ENCODE results near the gene MROH2A. TPM values are rescaled to one million over a fixed set of nuclear protein-coding genes. Genes with fewer than 3 reads are reported as not detected.

The MROH2A gene
- total RNA-seq, 1 donor from 2014 or later = not detected

GRCh38 chr2:233807215-233807865 is 29.2 kb downstream of the MROH2A start:
- TF ChIP-seq CTCF (IDR thresholded peaks at IDR 0.05) (no peak), POLR2A (IDR thresholded peaks at IDR 0.05) (no peak), POLR2AphosphoS5 (IDR thresholded peaks at IDR 0.05; ENCODE audit: insufficient read depth in 1 of 2, low read depth in 1 of 2) (no peak)
- H3K36me3 ChIP-seq = no peaks in the 10 kb centered on the region
- H3K4me1 ChIP-seq = no peaks in the 10 kb centered on the region
- intact Hi-C loops (cut with DNase I) = no loop called here
- H3K4me3 ChIP-seq = no peak overlapping the region
- H3K27ac ChIP-seq = no peak overlapping the region
- no peaks in the 10 kb centered on the region for H3K9me3 ChIP-seq
- H3K27me3 ChIP-seq = no peaks in the 10 kb centered on the region
- peak in 1 of 2 donors; percentile 79 for DNase-seq (ENCODE audit: extremely low spot score in 2 of 2)

- no peak overlapping the region for H3K4me3 ChIP-seq
- no peaks in the 10 kb centered on the region for H3K27me3 ChIP-seq
- intact Hi-C loops (cut with DNase I) = no loop called here
- DNase-seq (ENCODE audit: extremely low spot score in 2 of 2) = peak in 1 of 2 donors; percentile 58
- no peaks in the 10 kb centered on the region for H3K4me1 ChIP-seq
- no peaks in the 10 kb centered on the region for H3K9me3 ChIP-seq
- no peaks in the 10 kb centered on the region for H3K36me3 ChIP-seq
- H3K27ac ChIP-seq = no peak overlapping the region
- no peak for TF ChIP-seq CTCF (IDR thresholded peaks at IDR 0.05)
- no peak for TF ChIP-seq POLR2A (IDR thresholded peaks at IDR 0.05)
- no peak for TF ChIP-seq POLR2AphosphoS5 (IDR thresholded peaks at IDR 0.05; ENCODE audit: insufficient read depth in 1 of 2, low read depth in 1 of 2)
These were observed 30.1 kb downstream of the MROH2A start for GRCh38 chr2:233807966-233808935.

GRCh38 chr2:233810385-233810784 is 32.3 kb downstream of the MROH2A start:
- DNase-seq (ENCODE audit: extremely low spot score in 2 of 2) = peak in 1 of 2 donors; percentile 54
- Histone ChIP-seq H3K4me3 (no peak overlapping the region), H3K4me1 (no peaks in the 10 kb centered on the region), H3K36me3 (no peaks in the 10 kb centered on the region), H3K27ac (no peak overlapping the region), H3K27me3 (no peaks in the 10 kb centered on the region), H3K9me3 (no peaks in the 10 kb centered on the region)
- TF ChIP-seq POLR2A (IDR thresholded peaks at IDR 0.05) = no peak
- no peak for TF ChIP-seq CTCF (IDR thresholded peaks at IDR 0.05)
- TF ChIP-seq POLR2AphosphoS5 (IDR thresholded peaks at IDR 0.05; ENCODE audit: insufficient read depth in 1 of 2, low read depth in 1 of 2) = no peak
- intact Hi-C loops (cut with DNase I) = no loop called here

GRCh38 chr2:233811087-233811486 is 33.0 kb downstream of the MROH2A start:
- intact Hi-C loops (cut with DNase I) = no loop called here
- no peak for TF ChIP-seq POLR2A (IDR thresholded peaks at IDR 0.05)
- no peak for TF ChIP-seq CTCF (IDR thresholded peaks at IDR 0.05)
- TF ChIP-seq POLR2AphosphoS5 (IDR thresholded peaks at IDR 0.05; ENCODE audit: insufficient read depth in 1 of 2, low read depth in 1 of 2) = no peak
- no peaks in the 10 kb centered on the region for H3K27me3 ChIP-seq
- H3K4me1 ChIP-seq = no peaks in the 10 kb centered on the region
- H3K4me3 ChIP-seq = no peak overlapping the region
- H3K27ac ChIP-seq = no peak overlapping the region
- DNase-seq (ENCODE audit: extremely low spot score in 2 of 2) = no peak
- H3K36me3 ChIP-seq = no peaks in the 10 kb centered on the region
- no peaks in the 10 kb centered on the region for H3K9me3 ChIP-seq
